Muscle layer of duodenum (tissue), 2 donors: Measurements from ENCODE around the gene MRLN.

Experiments
- H3K27ac ChIP-seq: one replicate; pipeline ENCODE4 v1.7.0; 2013; ENCODE audit warnings: mild to moderate bottlenecking, low read length
- H3K27me3 ChIP-seq: one replicate; pipeline ENCODE4 v1.7.0; 2013; ENCODE audit warnings: low read depth, mild to moderate bottlenecking, control low read depth, low read length
- H3K36me3 ChIP-seq, 2 donors: one replicate each; pipeline ENCODE4 v1.7.0; 2013; ENCODE audit warnings: low read length in 2 of 2, control low read depth in 1 of 2, mild to moderate bottlenecking in 1 of 2; ENCODE audit not compliant: insufficient read depth in 2 of 2, control insufficient read depth in 1 of 2
- H3K4me1 ChIP-seq, 2 donors: one replicate each; pipeline ENCODE4 v1.7.0; 2013; ENCODE audit warnings: low read length in 2 of 2, mild to moderate bottlenecking in 2 of 2, control low read depth in 1 of 2, moderate library complexity in 1 of 2; ENCODE audit not compliant: insufficient read depth in 2 of 2, control insufficient read depth in 1 of 2
- H3K4me3 ChIP-seq, 2 donors: one replicate each; pipeline ENCODE4 v1.7.0; 2013; ENCODE audit warnings: low read length in 2 of 2, low read depth in 1 of 2, mild to moderate bottlenecking in 1 of 2
- H3K9me3 ChIP-seq, 2 donors: one replicate each; pipeline ENCODE4 v1.7.0; 2013; ENCODE audit warnings: low read length in 2 of 2, control low read depth in 1 of 2, mild to moderate bottlenecking in 1 of 2; ENCODE audit not compliant: control insufficient read depth in 1 of 2
- donor health status: healthy.

Gene MRLN

DNA sequence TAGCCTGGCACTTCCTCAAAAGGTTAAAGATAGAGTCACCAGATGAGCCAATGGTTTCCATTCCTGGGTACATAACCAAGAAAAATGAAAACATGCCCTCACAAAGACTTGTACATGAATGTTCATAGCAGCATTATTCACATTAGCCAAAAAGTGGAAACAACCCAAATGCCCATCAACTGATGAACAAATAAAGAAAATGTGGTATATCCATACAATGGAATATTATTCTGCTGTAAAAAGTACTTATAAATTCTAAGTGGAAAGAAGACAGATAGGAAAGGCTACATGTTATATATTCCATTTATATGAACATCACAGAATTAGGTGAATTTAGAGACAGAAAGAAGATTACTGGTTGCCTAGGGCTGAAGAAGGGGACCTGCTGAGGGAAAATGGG, 32.9 kb downstream of the MRLN start:
- no peak overlapping the region for H3K27ac ChIP-seq

GRCh38 chr10:59719374-59719773, 33.9 kb downstream of the MRLN start:
- Histone ChIP-seq H3K9me3 (peaks cover 0 to 5% of the 10 kb centered on the region in 2 donors), H3K27me3 (no peaks in the 10 kb centered on the region), H3K27ac (no peak overlapping the region), H3K36me3 (no peaks in the 10 kb centered on the region), H3K4me1 (no peaks in the 10 kb centered on the region), H3K4me3 (no peak overlapping the region)

More for the DNA sequence above, 32.9 kb downstream of the MRLN start:
- Histone ChIP-seq H3K9me3 (peaks cover 0 to 5% of the 10 kb centered on the region in 2 donors), H3K4me3 (no peak overlapping the region), H3K27me3 (no peaks in the 10 kb centered on the region), H3K36me3 (no peaks in the 10 kb centered on the region), H3K4me1 (no peaks in the 10 kb centered on the region)

- Histone ChIP-seq H3K36me3 (no peaks in the 10 kb centered on the region), H3K27ac (no peak overlapping the region), H3K4me1 (no peaks in the 10 kb centered on the region), H3K9me3 (peaks cover 0 to 5% of the 10 kb centered on the region in 2 donors), H3K4me3 (no peak overlapping the region), H3K27me3 (no peaks in the 10 kb centered on the region)
Measured at GRCh38 chr10:59718257-59718656, 35.0 kb downstream of the MRLN start.

GRCh38 chr10:59713196-59713821, 39.9 kb downstream of the MRLN start:
- H3K9me3 ChIP-seq = no peaks in the 10 kb centered on the region
- no peak overlapping the region for H3K27ac ChIP-seq
- H3K27me3 ChIP-seq = peaks cover 3% of the 10 kb centered on the region
- H3K4me1 ChIP-seq = peaks cover 0 to 17% of the 10 kb centered on the region in 2 donors
- H3K36me3 ChIP-seq = no peaks in the 10 kb centered on the region
- no peak overlapping the region for H3K4me3 ChIP-seq

DNA sequence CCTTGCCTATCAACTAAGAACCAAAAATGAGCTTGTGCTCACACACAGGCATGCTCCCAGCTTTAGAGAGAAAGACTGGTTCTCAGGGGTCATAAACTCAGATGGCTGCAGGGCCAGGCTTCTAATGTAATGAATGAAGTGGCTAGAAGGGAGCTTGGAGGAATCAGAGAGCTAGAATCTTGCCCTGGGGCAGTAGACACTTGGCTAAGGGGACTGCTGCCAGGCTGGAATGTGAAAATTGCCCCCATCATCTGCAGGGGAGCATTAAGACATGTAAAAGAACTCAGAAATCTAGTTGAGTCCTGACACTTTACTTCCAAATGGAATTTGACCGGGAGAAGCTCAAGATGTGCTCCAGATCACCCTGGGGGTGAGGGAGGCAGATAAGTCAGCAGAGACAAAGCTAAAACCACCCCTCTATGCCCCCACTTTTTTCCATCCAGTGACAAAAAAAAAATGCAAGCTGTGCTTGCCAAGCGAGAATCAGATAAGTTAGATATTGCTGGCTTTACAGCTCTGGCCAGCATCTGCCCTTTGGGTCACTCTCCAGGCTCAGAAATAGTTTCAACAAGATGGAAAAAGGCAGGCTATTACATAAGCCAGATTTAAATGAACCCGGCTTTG, 41.3 kb downstream of the MRLN start:
- no peak overlapping the region for H3K4me3 ChIP-seq

DNA sequence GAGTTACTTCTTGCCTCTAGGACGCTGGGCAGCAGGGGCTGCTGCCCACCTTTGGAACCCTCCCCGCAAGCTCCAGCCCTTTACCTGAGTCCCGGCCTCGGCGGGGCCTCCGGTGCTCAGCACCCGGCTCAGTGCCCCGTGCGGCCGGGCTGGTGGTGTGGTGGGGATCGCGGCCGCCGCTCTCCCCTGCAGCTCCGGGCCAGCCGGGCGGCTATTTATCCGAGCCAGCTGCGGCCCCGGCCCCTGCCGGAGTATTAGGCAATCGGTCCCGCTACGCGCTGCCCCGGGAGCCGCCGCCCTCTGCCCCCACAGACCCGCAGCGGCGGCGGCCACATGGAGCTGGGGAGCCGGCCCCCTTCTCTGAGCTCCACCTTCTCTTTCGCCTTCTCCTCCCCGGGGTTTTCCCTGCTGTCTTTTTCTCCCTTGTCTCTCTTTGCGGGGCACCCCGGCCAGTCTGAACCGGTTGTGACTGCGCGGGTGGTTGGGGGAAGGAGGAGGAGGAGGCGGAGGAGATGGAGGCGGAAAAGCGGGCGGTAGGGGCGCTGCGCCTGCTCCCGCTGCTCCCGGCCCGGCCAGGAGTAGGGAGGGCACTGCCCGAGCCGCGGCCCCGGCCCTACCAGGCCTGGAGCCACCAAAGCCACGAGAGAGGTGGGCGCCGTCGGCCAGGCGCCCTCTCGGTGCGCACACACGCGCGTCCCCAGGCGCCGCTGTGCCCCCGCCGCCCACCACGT, 43.7 kb downstream of the MRLN start, which contains the start of gene SLC16A9:
Gene SLC16A9, minus strand, starts transcription at position 456 of the 731 bp plus-strand sequence. CDS start 25,559 bp downstream, outside the sequence.
- no peak within 1 kb of the TSS for H3K27ac ChIP-seq
- no peaks in the 10 kb centered on the region for H3K36me3 ChIP-seq
- H3K4me3 ChIP-seq = peak within 1 kb of the TSS; percentile 50 to 80
- peaks cover 3% of the 10 kb centered on the region for H3K27me3 ChIP-seq
- no peaks in the 10 kb centered on the region for H3K9me3 ChIP-seq
- peaks cover 0 to 17% of the 10 kb centered on the region in 2 donors for H3K4me1 ChIP-seq

More for the DNA sequence above, 41.3 kb downstream of the MRLN start:
- Histone ChIP-seq H3K9me3 (no peaks in the 10 kb centered on the region), H3K4me1 (peaks cover 0 to 17% of the 10 kb centered on the region in 2 donors), H3K27ac (no peak overlapping the region), H3K27me3 (peaks cover 3% of the 10 kb centered on the region), H3K36me3 (no peaks in the 10 kb centered on the region)

- Histone ChIP-seq H3K27me3 (peaks cover 3% of the 10 kb centered on the region), H3K4me1 (peaks cover 0 to 17% of the 10 kb centered on the region in 2 donors), H3K27ac (no peak overlapping the region), H3K9me3 (no peaks in the 10 kb centered on the region), H3K4me3 (peak overlapping the region; percentile 50 to 80), H3K36me3 (no peaks in the 10 kb centered on the region)
Measured at GRCh38 chr10:59708816-59709394, 44.4 kb downstream of the MRLN start.

- Histone ChIP-seq H3K36me3 (no peaks in the 10 kb centered on the region), H3K4me1 (peaks cover 0 to 17% of the 10 kb centered on the region in 2 donors), H3K27ac (no peak overlapping the region), H3K4me3 (no peak overlapping the region), H3K9me3 (no peaks in the 10 kb centered on the region), H3K27me3 (peaks cover 3% of the 10 kb centered on the region)
Measured at GRCh38 chr10:59706851-59707797, 46.1 kb downstream of the MRLN start.

DNA sequence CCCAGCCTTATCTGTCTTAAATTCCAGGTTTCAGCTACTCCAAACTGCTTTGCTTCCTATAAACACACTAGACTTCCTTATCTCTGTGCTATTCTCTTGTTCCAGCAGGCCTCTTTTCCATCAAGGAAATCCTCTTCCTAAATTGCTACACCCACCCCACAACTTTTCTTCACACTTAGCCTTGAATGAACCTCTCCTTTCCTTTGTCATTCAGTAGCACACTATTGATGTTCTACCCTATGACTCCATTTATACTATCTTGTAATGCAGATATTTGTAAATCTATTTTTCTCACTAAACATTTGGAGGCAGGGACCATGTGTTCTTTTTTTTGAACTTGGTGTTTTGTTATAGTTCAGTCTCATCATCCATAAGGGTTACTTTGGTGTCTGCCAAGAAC, 47.3 kb downstream of the MRLN start:
- H3K9me3 ChIP-seq = no peaks in the 10 kb centered on the region
- no peaks in the 10 kb centered on the region for H3K36me3 ChIP-seq
- H3K27me3 ChIP-seq = peaks cover 3% of the 10 kb centered on the region
- H3K4me1 ChIP-seq = peaks cover 0 to 17% of the 10 kb centered on the region in 2 donors
- H3K27ac ChIP-seq = no peak overlapping the region
- no peak overlapping the region for H3K4me3 ChIP-seq

DNA sequence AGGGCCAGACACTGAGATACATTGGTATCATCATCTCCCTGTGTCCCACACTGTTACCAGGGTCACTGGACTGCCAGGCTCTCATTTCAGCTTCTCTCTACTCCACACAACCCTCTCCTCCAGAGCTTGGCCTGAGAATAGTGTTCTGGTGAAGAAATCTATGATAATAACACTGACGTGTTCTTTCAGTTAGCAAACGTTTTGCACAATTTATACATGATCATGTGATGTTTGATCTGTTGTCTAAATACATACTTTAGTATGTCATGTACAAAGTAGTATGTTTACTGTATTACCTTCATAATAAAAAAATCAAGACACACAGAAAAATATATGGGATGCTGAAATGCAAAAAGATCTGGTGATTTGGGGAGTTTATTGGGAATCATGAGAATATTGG, 48.6 kb downstream of the MRLN start:
- H3K36me3 ChIP-seq = no peaks in the 10 kb centered on the region
- H3K27me3 ChIP-seq = peaks cover 3% of the 10 kb centered on the region

More for the DNA sequence above, 48.6 kb downstream of the MRLN start:
- Histone ChIP-seq H3K9me3 (no peaks in the 10 kb centered on the region), H3K4me3 (no peak overlapping the region), H3K27ac (no peak overlapping the region), H3K4me1 (peaks cover 0 to 10% of the 10 kb centered on the region in 2 donors)
